Chondrocyte (in vitro differentiated cells): Measurements from ENCODE around the gene HIF3A. TPM values are rescaled to one million over a fixed set of nuclear protein-coding genes. Genes with fewer than 3 reads are reported as not detected.

Experiments used
- DNase-seq: peaks from one replicate; pipeline ENCODE4 v3.0.0; 2021; ENCODE audit warnings: mixed read lengths, low spot score
- H3K27ac Mint-ChIP-seq: one replicate; pipeline ENCODE4 v1.8.0; 2021; ENCODE audit warnings: mild to moderate bottlenecking, moderate library complexity, mixed read lengths; ENCODE audit not compliant: unreplicated experiment
- H3K27me3 Mint-ChIP-seq: 2 replicates; pipeline ENCODE4 v1.8.0; 2021; ENCODE audit warnings: low read depth, mixed read lengths
- H3K36me3 Mint-ChIP-seq: 2 replicates; pipeline ENCODE4 v1.8.0; 2021; ENCODE audit warnings: low read depth, mixed read lengths
- H3K4me1 Mint-ChIP-seq: 2 replicates; pipeline ENCODE4 v1.8.0; 2021; ENCODE audit warnings: low read depth, mild to moderate bottlenecking, mixed read lengths
- H3K4me3 Mint-ChIP-seq: one replicate; pipeline ENCODE4 v1.8.0; 2021; ENCODE audit warnings: mild to moderate bottlenecking, moderate library complexity, mixed read lengths; ENCODE audit not compliant: unreplicated experiment
- H3K9me3 Mint-ChIP-seq: 2 replicates; pipeline ENCODE4 v1.8.0; 2021; ENCODE audit warnings: low read depth, mixed read lengths
- CTCF ChIP-seq: fragments of 200-600 bp; sonication (generic); IDR thresholded peaks from 2 replicates; pipeline ENCODE4 v1.5.0; 2021; ENCODE audit warnings: antibody characterized with exemption, mild to moderate bottlenecking, moderate library complexity
- total RNA-seq: library from RNA; stranded (reverse); gene quantifications from 3 replicates; pipeline ENCODE4 v1.2.1, GENCODE V29; 2021

The HIF3A gene
- total RNA-seq, 1 donor from 2014 or later, result 88.1 TPM

DNA sequence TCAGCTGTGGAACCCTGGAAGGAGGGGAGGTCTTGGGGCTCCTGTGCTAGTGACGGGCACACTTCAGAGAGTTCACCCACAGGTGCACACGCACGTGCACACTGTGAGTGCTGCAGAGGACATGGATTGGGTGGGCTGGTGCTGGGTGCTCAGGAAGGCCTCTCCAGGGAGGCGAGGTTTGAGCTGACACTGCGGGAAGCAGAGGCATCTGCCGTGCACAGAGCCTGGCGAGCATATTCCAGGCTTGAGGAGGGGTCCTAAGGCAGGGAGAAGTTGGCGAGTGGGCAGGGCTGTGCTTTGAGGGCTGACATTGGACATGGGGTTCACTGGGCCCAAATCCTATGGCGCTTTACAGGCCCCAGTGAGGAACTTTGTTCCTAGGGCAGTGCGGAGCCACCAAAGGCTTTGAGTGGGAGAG lies 90.9 kb downstream of the HIF3A start:
- Mint-ChIP-seq H3K27ac (no peak overlapping the region), H3K4me3 (no peak overlapping the region), H3K9me3 (peaks cover 5% of the 10 kb centered on the region), H3K36me3 (peaks cover 48% of the 10 kb centered on the region), H3K27me3 (no peaks in the 10 kb centered on the region), H3K4me1 (peaks cover 21% of the 10 kb centered on the region)
- TF ChIP-seq CTCF, result no peak
- peak; percentile 66 for DNase-seq

- Mint-ChIP-seq H3K27ac (no peak overlapping the region), H3K36me3 (peaks cover 45% of the 10 kb centered on the region), H3K4me3 (no peak overlapping the region), H3K27me3 (no peaks in the 10 kb centered on the region), H3K9me3 (peaks cover 5% of the 10 kb centered on the region), H3K4me1 (peaks cover 29% of the 10 kb centered on the region)
- TF ChIP-seq CTCF, result no peak
- peak; percentile 87 for DNase-seq
These were observed 91.7 kb downstream of the HIF3A start for GRCh38 chr19:46388311-46389095.

DNA sequence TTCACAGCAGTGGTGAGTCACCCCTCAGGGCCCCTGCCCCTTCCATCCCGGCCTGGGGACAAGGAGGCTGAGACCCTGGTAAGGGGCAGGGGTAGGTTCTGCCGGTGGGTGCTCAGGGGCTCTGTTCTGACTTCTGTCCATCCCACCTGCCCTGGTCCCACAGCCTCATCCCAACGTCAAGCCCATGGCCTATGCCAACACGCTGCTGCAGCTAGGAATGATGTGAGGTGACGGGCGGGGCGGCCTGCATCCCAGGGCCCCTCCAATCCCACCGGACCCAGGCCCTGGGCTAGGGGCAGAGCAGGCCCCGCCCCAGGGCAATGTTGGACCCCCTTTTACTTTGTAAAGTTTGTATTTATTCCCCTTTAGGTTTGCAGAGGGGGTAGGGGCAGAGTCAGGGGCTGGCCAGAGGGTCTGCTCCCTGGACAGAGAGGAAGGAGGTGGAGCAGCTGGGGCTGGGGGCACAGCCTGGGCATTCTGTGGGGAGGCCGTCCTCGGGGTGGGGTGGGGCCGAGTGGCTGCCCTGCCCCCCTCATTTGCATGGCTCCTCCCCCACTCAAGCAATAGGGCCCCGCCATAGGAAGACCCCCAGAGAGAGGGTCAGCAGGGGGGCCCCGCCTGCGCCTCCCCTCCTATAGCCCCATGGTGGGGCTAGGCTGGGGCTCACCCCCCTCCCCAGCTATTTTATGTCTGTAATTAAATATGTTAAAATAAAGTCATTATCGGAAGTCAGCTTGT lies 93.4 kb downstream of the HIF3A start:
- no peak for TF ChIP-seq CTCF

DNA sequence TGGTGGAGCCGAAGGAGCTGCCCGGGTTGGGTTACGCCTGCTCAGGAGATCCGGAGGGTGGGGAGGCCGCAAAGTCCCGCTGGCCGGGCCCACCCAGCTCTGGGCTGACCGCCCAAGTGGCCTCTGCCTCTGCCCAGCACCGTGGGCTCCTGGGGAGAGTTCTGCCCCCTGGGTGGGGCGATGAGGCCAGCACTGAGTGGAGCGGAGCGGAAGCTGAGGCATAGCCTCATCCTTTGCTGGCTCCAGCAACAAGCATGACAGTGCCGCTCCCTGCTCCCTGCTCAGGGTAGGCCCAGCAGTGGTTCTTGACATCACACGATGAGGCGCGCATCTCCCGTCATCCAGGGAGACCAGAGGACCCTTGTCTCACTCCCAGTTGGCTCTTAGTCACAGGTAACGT lies 94.0 kb downstream of the HIF3A start:
- peaks cover 42% of the 10 kb centered on the region for H3K4me1 Mint-ChIP-seq
- peaks cover 5% of the 10 kb centered on the region for H3K9me3 Mint-ChIP-seq

More for the DNA sequence above, 93.4 kb downstream of the HIF3A start:
- peaks cover 38% of the 10 kb centered on the region for H3K4me1 Mint-ChIP-seq
- no peaks in the 10 kb centered on the region for H3K27me3 Mint-ChIP-seq
- DNase-seq, result peak; percentile 78
- H3K27ac Mint-ChIP-seq, result no peak overlapping the region
- peaks cover 5% of the 10 kb centered on the region for H3K9me3 Mint-ChIP-seq
- no peak overlapping the region for H3K4me3 Mint-ChIP-seq
- peaks cover 34% of the 10 kb centered on the region for H3K36me3 Mint-ChIP-seq

More for the DNA sequence above, 94.0 kb downstream of the HIF3A start:
- Mint-ChIP-seq H3K36me3 (peaks cover 32% of the 10 kb centered on the region), H3K27me3 (no peaks in the 10 kb centered on the region), H3K4me3 (no peak overlapping the region), H3K27ac (peak overlapping the region; percentile 73)
- no peak for TF ChIP-seq CTCF
- DNase-seq, result peak; percentile 73
